HuH-7 (cell line): Measurements from ENCODE around the gene FUT2.

Source experiments
- DNase-seq: peaks from one replicate; pipeline ENCODE4 v3.0.0; 2011; ENCODE audit warnings: low spot score

FUT2 gene

DNA sequence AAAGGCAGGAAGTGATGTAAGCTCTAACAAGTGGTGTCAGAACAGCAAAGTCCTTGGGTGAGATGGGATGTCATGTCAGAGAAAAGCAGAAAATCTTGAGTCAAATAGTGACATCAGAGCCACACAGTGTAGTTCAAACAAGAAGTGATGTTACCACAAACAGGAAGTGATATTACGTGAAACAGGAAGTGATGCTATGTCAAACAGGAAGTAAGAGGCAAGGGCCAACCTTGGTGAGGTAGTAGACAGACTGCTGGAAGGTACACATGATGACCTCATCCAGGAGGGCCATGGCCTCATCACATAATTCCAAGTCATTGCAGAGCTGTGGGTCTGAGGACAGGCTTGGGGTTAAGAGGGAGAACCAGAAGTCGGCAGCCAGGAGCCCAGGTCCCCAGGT, 30.8 kb downstream of the FUT2 start:
- DNase-seq = no peak

DNA sequence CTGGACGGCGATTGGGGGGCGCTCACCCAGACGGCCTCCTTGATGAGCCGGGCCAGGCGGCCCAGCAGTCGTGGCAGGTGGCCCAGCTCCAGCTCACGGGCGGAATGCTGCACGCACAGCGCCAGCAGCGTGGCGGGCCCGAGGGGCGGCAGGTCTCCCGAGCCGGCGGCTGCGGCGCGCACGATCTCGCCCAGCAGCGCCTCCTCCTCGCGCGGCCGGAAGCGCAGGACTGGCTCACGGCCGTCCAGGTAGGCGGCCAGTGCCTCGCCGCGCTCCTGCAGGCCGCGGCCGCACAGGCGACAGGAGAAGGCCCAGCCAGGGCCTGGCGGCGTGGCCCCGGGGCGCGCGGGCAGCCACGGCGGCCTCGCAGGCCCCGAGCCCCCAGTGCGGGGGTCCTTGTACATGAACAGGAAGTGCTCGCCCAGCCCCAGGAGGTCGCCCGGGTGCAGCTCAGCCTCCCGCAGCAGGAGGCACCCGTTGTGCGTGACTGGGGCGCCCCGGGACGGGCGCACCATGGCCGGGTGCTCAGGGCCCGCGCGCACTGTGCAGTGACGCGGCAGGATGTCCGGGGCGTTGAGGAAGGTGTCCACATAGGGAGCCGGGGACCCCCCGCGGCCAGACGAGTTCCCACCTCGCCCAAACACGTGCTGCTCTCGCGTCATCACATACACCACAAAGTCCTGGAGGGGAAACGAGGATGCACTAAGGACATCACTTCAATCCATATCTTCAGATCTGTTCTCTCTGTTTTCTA, 33.3 kb downstream of the FUT2 start:
- DNase-seq = no peak

DNA sequence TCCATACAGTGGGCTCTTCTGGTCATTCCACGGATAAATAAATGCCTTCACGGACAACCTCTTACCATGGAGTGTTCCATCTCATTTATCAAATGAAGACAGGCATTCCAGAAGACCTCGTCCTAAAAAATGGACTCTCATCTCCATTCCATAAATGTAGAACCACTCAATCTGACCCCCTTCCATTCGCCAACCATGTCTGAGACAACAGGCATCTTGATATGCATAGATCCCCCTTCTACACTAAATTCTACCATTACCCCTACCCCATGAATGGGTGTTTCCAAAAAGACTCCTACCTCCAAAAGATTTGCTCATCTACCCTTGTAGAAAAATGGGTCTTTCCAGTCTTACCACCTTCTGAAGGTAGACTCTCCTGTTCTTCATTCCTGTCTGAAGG, 35.7 kb downstream of the FUT2 start:
- DNase-seq = no peak

DNA sequence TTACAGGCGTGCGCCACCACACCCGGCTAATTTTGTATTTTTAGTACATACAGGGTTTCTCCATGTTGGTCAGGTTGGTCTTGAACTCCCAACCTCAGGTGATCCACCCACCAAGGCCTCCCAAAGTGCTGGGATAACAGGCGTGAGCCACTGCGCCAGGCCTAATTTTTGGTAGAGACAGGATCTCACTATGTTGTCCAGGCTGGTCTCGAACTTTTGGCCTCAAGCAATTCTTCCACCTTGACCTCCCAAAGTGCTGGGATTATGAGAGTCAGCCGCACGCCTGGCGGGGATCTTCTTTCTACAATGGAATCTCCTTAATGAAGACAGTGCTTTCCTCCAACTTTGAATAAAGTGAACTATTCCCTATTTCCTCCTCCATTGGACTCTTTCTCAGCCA, 38.9 kb downstream of the FUT2 start:
- no peak for DNase-seq

DNA sequence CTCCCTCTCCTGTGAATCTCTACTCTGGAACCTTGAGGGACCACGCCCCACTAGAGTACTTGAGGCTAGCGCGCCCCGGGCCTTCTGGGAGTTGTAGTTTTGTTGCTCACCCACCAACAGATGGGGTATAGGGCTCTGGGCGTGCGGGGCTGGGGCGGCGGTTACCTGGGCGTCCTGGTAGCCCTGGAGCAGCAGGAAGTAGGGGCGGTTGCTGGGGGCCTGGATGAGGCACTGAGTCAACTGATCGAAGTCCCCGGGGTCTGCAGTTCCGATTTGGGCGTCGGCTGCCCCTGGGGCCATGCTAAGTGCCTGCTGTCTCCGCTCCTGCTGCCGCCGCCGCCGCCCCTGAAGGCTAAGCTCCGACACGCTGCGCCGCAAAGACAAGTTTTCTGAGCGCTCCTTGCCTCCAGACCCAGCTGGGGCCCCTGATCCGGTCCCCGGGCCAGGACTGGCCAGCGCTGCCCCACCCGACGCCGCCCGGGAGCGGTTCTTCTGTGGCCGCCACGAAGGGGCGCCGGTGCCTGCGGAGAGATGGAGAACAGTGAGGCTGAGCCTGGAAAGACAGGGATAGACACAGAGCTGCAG, 39.4 kb downstream of the FUT2 start:
- DNase-seq = no peak

DNA sequence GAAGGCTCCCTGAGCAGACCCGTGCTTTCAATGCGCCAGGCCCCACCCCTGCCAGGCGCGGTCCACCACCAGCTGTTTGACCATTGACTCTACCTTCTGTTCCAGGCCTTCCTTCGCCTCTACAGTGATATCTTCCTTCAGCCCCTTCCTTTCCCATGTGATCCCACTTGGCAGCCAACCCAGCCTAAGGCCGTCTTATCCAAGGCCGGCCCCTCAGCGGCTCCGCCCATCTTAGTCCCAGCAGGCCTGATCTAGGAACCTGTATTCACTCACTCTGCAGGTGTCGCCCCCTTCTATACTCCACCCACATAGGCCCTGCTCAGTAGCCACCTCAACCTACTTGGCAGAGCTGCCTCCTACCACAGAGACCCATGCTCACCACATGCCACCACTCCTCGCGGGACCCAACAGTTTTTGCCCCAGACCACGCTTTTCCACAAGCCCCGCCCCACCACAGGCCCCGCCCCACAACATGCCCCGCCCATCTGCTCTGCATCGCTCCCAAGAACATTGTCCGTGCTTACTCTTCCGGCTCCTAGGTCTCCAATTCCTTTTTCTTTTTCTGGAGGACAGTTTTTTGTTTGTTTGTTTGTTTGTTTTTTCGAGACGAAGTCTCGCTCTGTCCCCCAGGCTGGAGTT, 41.7 kb downstream of the FUT2 start:
- no peak for DNase-seq

DNA sequence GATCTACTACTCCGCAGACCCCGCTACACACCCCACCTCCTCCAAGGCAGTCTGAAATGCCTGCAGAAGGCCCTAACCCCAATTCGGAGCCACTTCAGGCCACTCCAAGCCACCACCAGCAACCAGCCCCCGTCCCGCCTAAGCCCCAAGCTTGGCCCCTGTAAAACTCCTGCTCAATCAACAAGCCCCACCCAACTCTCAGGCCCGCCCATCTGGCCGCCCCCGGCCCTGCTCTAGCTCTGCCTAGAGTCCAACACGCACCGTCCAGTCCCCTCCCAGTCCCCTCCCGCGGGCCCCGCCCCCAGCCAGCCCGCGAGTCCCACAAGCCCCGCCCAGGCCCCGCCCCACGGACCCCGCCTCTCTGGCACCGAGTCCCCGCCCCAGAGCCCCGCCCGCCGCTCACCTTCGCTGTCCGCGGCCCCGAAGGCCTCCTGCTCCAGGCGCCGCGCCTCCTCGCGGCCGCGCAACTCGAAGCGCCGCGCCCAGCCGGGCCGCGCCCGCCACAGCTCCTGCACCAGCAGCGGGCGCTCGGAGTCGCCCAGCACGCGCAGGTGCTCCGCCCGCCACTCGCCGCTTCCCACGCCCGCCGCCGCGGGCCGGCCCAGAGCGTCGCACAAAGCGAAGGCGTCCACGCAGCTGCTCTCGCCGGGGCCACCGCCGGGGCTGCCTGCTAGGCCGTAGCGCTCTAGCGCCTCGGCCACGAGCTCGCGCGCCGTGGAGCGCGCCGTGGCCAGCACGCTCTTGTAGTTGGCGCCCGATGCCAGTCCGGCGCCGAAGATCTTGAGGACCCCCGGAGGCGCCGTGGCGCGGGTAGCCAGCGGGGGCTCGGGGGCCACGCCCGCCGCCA, 43.0 kb downstream of the FUT2 start:
- peak; percentile 97 for DNase-seq

DNA sequence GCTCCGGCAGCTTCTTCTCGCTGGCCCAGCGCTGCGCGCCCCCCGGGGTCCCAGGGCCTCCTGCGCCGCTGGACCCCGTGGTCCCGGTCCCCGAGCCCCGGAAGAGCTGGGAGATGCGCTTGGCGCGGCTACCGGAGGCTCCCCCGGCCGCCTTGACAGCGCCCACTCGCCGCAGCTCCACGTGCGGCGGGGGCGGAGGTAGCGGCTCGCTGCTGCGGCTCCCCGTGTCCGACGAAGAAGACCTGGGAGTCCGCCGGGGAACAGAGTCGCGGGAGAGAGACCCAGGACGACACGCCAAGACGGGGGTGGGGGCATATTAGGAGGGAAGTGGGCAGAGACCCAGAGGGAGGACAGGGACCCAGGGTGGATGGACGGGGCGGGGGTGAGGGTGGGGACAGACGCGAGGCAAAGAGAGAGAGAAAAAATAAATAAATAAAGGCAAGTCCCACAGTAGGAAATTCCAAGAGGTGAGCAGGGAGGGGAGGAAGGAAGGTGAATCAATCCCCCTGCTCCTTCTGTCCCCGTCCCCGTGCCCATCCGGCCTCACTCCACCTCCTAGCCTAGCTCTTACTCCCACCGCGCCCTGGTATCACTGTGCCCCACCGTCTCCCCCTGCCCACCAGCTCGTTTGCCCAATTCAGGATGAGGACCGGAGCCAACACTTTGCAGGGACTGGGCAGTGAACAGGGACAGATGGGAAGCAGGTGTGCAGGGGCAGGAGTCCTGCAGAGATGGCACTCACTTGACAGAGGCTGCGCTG, 43.8 kb downstream of the FUT2 start:
- no peak for DNase-seq

DNA sequence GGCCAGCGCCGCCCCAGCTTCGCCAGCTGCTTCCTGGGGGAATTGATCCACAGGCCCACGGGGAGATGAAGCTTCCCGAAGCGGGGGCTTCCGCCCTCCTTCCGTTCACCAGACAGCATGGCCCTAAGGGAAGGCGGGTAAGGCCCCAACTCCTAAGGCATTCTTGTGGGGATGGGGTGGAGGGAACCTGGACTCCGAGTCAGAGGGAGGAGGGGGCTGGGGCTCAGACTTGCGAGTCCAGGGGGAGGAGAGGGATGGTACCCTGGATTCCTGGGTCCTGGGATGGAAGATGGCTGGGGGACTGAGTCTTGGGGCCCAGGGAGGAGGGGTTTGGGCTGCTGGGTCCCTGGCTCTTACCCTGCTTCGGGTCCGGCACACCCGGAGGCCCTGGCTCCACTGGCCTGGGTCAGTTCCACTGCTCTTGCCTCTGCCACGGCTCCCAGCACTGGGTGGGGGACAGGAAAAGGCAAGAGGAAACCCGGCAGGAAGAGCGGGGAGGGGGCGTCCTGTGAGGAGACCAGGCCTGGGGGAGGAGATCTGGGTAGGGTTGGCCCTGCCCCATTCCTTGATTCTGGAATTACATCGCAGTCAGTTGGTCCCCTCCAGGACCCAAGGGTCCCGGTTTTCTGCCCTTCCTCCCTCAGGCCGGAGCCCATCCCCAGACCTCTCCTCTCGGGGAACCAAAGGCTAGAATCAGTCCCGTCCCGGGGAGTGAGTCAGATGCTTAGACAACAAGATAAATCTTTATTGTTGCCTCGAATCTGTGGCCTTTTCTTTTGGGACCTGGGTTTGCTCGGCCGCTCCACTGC, 44.6 kb downstream of the FUT2 start, which contains the start of gene RASIP1:
TSS of gene RASIP1 (minus strand) at position 447 of the 809 bp plus-strand sequence. CDS start at position 119, 328 bp downstream.
- no peak for DNase-seq

DNA sequence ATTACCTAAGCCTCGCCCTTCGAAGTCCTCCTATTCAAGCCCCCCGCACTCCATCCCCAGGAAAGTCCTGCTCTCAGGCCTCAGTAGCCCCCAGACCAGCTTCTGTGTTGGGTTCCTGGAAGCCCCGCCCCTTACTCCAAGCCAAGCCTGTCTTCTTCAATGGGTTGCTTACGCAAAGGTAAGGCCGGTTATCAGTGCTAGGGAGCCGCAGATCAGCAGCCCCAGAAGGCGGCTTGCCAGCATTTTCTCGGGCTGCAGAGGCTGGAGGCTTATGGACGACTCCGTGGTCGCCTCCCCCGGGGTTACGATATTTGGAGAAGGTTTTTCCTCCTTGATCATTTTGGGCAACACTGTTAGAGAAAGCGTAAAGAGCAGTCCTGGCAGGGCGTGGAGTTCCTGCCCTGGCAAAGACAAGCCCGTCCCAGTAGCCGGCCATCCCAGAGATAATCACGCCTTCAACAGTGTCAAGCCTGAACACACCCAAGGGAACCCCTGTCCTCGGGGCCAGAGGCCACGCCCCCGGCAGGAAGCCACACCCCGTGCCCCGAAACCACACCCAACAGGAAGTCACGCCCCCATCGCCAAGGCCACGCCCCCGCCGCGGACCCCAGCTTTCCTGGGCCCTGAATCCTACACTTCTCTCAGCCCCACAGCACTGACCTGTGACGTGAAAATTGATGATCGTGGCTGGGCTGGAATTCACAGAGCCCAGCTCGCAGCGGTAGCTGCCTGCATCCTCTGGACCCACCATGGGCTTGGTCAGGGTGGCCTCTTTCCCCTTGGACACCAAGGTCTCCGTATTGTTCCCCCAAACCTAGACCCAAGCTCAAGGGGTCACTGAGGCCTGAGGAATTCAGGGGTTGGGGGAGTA, 45.6 kb downstream of the FUT2 start:
- DNase-seq = peak; percentile 75

DNA sequence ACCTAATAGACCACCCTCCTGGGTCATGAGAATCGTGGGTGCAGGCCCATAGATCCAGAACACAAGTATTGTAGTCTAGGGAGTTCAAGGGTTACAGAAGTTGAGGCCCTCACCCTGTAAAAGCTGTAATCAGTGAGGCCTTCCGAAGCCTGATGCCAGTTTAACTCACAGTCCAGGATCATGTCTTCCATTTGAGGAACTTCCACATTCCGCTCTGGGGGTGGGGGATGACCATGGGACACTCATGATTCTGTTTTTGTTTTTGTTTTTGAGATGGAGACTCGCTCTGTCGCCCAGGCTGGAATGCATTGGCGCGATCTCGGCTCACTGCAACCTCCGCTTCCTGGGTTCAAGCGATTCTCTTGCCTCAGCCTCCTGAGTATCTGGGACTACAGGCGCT, 46.3 kb downstream of the FUT2 start:
- no peak for DNase-seq

DNA sequence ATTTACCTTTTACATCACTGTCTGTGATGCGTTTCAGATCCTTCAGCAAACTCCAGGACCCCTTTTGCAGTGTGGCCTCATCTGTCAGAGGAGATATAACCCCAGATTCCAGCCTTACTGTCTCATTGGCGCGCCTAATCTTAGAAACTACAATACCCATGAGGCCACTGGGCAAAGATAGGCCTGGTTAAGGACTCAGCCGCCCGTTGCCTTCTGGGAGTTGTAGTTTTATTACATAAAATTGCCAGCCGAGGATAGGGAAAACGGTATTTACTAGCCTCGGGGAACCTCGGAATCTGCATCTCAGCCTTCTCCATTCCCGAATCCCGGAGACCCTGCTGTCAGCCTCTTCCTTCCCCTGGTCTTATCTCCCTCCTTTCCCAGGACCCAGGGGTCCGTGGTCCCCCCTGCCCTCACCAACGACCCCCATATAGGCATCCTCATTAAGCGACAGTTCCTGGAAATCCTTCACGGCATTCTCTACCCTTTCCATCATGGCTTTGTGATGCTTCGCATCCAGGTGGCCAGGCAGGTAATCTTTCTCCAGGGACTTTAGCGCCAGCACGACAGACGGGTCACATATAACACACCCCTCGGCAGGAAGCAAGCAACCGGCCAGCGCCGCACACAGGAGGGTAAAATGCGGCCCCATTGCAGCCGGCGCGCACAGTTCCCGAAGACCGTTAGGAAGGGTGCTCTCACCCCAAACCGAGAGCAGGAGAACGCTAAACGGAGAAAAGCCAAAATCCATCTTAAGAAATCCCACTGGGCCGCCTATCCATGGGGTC, 49.6 kb downstream of the FUT2 start:
- peak; percentile 77 for DNase-seq

DNA sequence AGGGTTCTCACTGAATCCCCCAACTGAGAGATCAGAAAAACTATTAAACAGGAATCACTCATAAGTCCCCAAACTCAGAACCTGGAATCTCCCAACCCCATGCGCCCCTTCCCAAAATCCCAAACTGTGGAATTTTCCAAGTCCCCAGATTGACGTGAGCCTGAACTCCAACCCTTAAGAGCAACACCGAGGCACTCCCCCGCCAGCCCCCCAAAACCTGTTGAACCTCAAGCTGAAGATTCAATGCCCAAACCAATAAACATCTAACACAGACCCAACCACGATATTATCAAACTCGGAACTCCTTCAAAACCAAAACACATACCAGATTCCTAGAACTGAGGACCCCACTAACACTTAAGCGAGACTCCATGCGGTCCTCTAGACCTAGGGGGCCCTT, 50.3 kb downstream of the FUT2 start:
- DNase-seq = no peak

DNA sequence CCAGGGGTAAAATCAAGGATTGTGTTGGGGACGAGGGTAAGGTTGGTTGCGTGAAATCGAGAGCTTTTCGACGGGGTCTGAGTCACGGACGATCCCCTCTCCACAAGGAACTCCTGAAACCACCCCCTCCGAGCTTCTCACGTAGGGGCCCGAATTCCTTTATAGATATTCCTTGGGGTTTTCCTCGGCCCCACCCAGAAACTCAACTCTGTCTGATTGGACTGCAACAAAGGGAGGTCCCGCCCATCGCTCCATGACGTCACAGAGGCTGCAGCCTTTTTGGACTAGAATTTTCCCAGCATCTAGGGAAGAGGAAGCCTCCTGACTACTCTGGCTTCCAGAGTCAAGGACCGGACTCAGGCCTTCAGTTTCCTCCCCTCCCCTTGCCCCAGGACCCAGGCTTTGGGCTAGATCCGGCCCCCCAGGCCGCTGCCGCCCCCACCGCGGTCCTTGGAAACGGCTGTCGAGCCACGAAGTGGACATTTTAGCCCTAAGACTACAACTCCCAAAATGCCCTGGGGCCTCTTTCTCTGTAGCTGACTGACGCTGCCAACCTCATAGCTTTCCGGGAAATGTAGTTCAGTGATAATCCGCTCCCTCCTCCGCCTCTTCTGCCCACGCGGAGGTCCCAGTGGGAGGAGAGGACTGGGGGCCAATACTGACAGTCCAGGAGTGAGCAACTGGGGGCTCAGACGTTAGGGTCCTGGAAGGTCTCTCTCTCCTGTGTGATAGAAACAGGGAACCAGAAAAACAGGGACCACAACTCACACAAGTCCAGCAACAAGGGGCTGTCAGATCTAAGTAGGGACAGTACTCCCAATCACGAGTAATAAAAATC, 51.2 kb downstream of the FUT2 start, which contains the start of gene IZUMO1:
TSS of gene IZUMO1 (minus strand) at position 172 of the 838 bp plus-strand sequence. CDS start 1,050 bp downstream, outside the sequence.
- DNase-seq = peak; percentile 94

DNA sequence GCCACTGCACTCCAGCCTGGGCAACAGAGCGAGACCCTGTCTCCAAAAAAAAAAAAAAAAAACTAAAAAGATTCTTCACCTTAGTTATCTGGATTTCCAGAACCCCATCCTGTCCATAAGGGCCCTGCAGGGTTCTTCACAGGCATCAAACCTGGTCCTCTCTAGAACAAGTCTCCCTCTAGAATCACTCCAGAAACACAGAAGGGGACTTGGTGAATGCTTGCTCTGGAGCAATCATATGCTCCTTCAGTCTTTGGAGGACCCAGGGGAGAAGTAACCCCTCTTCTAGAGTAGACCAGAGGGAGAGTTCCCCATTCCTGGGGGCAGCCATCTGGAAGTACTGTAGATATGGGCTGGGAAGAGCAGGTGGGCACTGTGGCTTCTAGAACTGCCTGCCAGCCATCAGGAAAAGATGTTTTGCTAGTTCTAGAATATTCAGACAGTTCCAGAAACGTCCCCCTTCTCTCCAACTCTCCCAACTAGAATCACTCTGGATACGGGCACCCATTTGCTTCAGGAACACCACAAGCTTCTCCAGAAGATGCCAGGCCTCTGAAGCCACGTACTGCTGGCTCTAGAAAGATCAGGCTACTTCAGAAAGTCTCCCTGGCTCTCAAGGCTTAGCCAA, 53.9 kb downstream of the FUT2 start:
- no peak for DNase-seq

DNA sequence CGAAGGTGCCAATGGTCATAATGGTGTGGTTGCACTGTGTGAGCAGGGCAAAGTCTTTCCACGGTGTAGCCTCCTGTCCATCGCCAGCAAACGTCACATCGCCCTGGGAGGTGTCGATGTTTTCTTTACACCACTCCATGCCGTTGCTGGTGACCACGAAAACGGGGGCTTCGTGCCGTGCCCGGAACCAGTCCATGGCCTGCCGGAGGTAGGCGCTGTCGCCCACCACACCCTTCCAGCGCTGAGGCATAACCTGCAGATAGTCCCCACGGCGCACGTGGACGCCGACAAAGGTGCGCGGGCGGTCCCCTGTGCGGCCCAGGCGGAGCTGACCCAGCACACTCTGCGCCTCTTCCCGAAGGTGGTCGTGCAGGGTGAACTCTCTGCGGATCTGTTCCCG, 54.6 kb downstream of the FUT2 start:
- DNase-seq = no peak

DNA sequence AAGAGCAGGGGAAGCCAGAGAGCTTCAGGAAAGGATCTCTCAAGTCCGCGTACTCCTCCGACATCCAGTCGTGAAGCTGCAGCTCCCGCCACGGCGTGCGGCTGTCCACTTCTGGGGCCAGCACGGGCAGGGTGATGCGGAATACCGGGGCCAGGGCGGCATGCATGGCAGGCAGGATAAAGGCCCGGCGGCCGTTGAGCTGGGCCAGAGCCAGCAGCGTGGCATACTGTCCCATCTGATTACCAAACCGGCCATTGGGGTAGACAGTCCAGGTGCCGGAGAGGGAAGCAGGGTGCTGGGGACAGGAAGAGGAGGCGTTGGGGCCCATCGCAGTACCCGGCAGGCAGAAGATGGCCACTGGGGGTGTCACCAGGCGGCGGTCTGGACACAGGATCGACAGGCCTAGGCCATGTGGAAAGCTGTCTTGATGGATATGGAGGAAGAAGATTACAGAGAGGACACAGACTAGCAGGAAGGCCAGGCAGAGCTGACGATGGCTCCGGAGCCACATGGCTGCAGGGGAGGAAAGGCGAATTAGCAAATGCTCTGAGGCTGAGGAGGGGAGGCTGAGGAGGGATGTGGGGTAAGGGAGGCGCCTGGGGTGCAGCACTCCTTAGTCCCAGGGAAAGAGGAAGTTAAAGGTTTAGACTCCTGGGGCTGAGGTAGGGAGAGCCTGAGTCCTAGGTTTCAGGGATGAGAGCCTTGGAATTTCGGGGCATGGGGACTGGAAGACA, 55.2 kb downstream of the FUT2 start:
- DNase-seq = no peak
